WERI-Rb-1 (cell line): ENCODE measurements around the gene IGFBP3.
"Not testable (repeated sequence)": the region's sequence is repeated elsewhere in the genome, so short reads cannot be mapped to it uniquely, and the experiment has no call there.

Experiments used
- DNase-seq: peaks from one replicate; pipeline ENCODE4 v3.0.0-alpha.2; 2020
- H3K27ac ChIP-seq: fragments of 250-450 bp; sonication (Bioruptor Pico); 2 replicates; pipeline ENCODE4 v1.5.1; 2020; ENCODE audit warnings: mild to moderate bottlenecking, moderate library complexity
- H3K27me3 ChIP-seq: fragments of 250-450 bp; sonication (Bioruptor Pico); 2 replicates; pipeline ENCODE4 v1.5.1; 2021; ENCODE audit warnings: mild to moderate bottlenecking, low read depth, moderate library complexity; ENCODE audit not compliant: insufficient read depth, severe bottlenecking
- H3K36me3 ChIP-seq: fragments of 250-450 bp; sonication (Bioruptor Pico); 2 replicates; pipeline ENCODE4 v1.5.1; 2020; ENCODE audit warnings: mild to moderate bottlenecking, moderate library complexity
- H3K4me3 ChIP-seq: 2 replicates; pipeline ENCODE4 v1.5.1; 2011; ENCODE audit warnings: low read depth, mild to moderate bottlenecking, control low read depth, low read length
- H3K9me3 ChIP-seq: fragments of 250-450 bp; sonication (Bioruptor Pico); 2 replicates; pipeline ENCODE4 v1.5.1; 2021; ENCODE audit warnings: mild to moderate bottlenecking, moderate library complexity; ENCODE audit not compliant: severe bottlenecking
- CTCF ChIP-seq: IDR thresholded peaks from 2 replicates; pipeline ENCODE4 v1.5.1; 2011; ENCODE audit warnings: low read depth, mild to moderate bottlenecking, control low read depth, inconsistent platforms, low read length

The IGFBP3 gene

GRCh38 chr7:45940939-45941338 lies 19.9 kb upstream of the IGFBP3 start:
- Histone ChIP-seq H3K36me3 (no peaks in the 10 kb centered on the region), H3K9me3 (no peaks in the 10 kb centered on the region), H3K4me3 (no peak overlapping the region), H3K27me3 (peaks cover 12% of the 10 kb centered on the region), H3K27ac (no peak overlapping the region)
- TF ChIP-seq CTCF = no peak
- DNase-seq = no peak

- H3K4me3 ChIP-seq, H3K9me3 ChIP-seq, H3K36me3 ChIP-seq, DNase-seq, H3K27ac ChIP-seq: not testable (repeated sequence)
- H3K27me3 ChIP-seq = peaks cover 14% of the 10 kb centered on the region
These were observed 19.2 kb upstream of the IGFBP3 start for GRCh38 chr7:45940237-45940781.

DNA sequence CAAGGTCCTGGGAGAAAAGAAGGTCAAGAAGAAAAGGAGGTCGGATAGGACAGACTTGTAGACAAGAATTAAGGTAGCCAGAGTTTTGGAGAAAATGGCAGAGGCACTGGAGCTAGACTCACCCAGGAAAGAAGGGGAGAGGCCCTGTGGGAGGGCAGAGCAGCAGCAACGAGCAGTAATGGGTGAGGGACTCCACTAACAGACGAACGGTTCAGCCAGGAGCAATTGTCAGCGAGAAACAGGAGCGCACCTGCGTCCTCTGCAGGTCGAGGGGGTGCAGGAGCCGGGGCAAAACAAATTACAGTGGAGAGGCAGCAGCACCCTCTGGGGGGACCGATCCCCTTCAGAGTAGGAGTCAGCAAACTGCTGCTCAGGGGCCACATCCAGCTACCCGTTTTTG lies 18.5 kb upstream of the IGFBP3 start:
- DNase-seq = no peak
- Histone ChIP-seq H3K27ac (no peak overlapping the region), H3K4me3 (no peak overlapping the region), H3K9me3 (no peaks in the 10 kb centered on the region), H3K36me3 (no peaks in the 10 kb centered on the region), H3K27me3 (peaks cover 14% of the 10 kb centered on the region)
- TF ChIP-seq CTCF = no peak

DNA sequence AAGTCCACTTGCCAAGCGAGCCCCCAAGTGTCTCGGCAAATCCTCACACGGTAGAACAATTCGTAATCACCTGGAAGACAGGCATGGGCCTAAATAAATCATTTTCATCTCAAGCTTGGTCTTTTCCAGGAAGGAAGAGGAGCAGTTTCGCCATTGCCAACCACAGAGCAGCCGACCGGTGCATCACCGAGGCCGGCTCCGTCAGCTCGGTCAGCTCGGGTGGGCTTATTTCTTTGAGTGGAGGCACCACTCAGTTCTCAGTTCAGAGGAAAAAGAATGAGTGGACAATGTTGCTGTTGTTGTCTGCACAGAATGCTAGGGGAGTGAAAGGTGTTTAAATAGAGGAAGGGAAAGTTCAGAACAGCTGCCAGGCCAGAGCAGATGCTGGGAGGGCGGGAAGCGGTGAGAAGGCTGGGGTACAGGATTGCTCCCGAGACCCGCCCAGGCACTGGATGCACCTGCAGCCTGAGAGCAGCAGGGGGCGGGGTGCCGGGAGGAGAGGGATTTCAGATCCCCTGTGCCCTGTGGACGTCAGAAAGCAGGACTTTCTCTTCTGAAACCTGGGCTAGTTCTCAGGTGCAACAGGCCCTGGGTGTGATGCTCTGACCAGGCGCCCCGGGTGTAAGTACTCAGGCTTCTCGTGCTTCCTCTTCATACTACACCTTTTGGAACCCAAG lies 17.7 kb upstream of the IGFBP3 start:
- no peak overlapping the region for H3K4me3 ChIP-seq
- DNase-seq = peak; percentile 41
- no peaks in the 10 kb centered on the region for H3K36me3 ChIP-seq

GRCh38 chr7:45937862-45938261 lies 16.8 kb upstream of the IGFBP3 start:
- Histone ChIP-seq H3K4me3 (no peak overlapping the region), H3K36me3 (no peaks in the 10 kb centered on the region), H3K9me3 (no peaks in the 10 kb centered on the region), H3K27me3 (peaks cover 13% of the 10 kb centered on the region), H3K27ac (no peak overlapping the region)
- DNase-seq = no peak
- no peak for TF ChIP-seq CTCF

More for the DNA sequence above, 17.7 kb upstream of the IGFBP3 start:
- H3K27ac ChIP-seq = no peak overlapping the region
- no peaks in the 10 kb centered on the region for H3K9me3 ChIP-seq
- peaks cover 14% of the 10 kb centered on the region for H3K27me3 ChIP-seq
- peak; percentile 84 for TF ChIP-seq CTCF

GRCh38 chr7:45937301-45937700 lies 16.2 kb upstream of the IGFBP3 start:
- no peak overlapping the region for H3K4me3 ChIP-seq
- no peak for TF ChIP-seq CTCF
- no peak for DNase-seq
- H3K27ac ChIP-seq = no peak overlapping the region
- H3K27me3 ChIP-seq = peaks cover 10% of the 10 kb centered on the region
- H3K36me3 ChIP-seq = no peaks in the 10 kb centered on the region
- no peaks in the 10 kb centered on the region for H3K9me3 ChIP-seq
